ENCODE data around the gene METTL24. TPM values are rescaled to one million over a fixed set of nuclear protein-coding genes. Genes with fewer than 3 reads are reported as not detected.

The METTL24 gene
- total RNA-seq, 4 donors from 2014 or later = not detected

GRCh38 chr6:110221738-110222137 lies 136.4 kb downstream of the METTL24 start:
- intact Hi-C loops (cut with DNase I; ENCODE audit: low total_unique reads) = no loop called here

GRCh38 chr6:110217266-110217665 lies 140.9 kb downstream of the METTL24 start:
- TF ChIP-seq CTCF (IDR thresholded peaks at IDR 0.05 in 4 of 5, conservative IDR thresholded peaks at IDR 0.05 in 1 of 5) = no peak
- no peak for TF ChIP-seq POLR2A (IDR thresholded peaks at IDR 0.05)
- DNase-seq (no peak), ATAC-seq (no peak)
- in situ Hi-C loops (cut with MboI; ENCODE audit: low sequenced_read_pairs in 4 of 4) = no loop called here
- Histone ChIP-seq H3K27me3 (no peaks in the 10 kb centered on the region), H3K36me3 (peaks cover 2 to 98% of the 10 kb centered on the region in 2 donors), H3K9me3 (no peaks in the 10 kb centered on the region), H3K27ac (no peak overlapping the region), H3K4me3 (no peak overlapping the region), H3K4me1 (no peaks in the 10 kb centered on the region)
- intact Hi-C loops (cut with DNase I; ENCODE audit: low total_unique reads) = no loop called here

More at GRCh38 chr6:110221738-110222137, 136.4 kb downstream of the METTL24 start:
- no peak overlapping the region for H3K4me3 ChIP-seq
- H3K4me1 ChIP-seq = no peaks in the 10 kb centered on the region
- no peak for TF ChIP-seq CTCF (IDR thresholded peaks at IDR 0.05 in 4 of 5, conservative IDR thresholded peaks at IDR 0.05 in 1 of 5)
- H3K36me3 ChIP-seq = peaks cover 2 to 79% of the 10 kb centered on the region in 2 donors
- in situ Hi-C loops (cut with MboI; ENCODE audit: low sequenced_read_pairs in 4 of 4) = no loop called here
- H3K27me3 ChIP-seq = no peaks in the 10 kb centered on the region
- no peak for DNase-seq
- ATAC-seq = no peak
- no peak overlapping the region for H3K27ac ChIP-seq
- no peaks in the 10 kb centered on the region for H3K9me3 ChIP-seq

- ATAC-seq (no peak), DNase-seq (no peak)
- Histone ChIP-seq H3K4me1 (no peaks in the 10 kb centered on the region), H3K36me3 (peaks cover 5 to 98% of the 10 kb centered on the region in 2 donors), H3K27me3 (no peaks in the 10 kb centered on the region), H3K4me3 (no peak overlapping the region), H3K27ac (no peak overlapping the region), H3K9me3 (no peaks in the 10 kb centered on the region)
- in situ Hi-C loops (cut with MboI; ENCODE audit: low sequenced_read_pairs in 4 of 4) = no loop called here
- intact Hi-C loops (cut with DNase I; ENCODE audit: low total_unique reads) = no loop called here
- TF ChIP-seq CTCF (IDR thresholded peaks at IDR 0.05 in 4 of 5, conservative IDR thresholded peaks at IDR 0.05 in 1 of 5) = no peak
- no peak for TF ChIP-seq POLR2A (IDR thresholded peaks at IDR 0.05)
Measured at GRCh38 chr6:110216140-110216539, 142.0 kb downstream of the METTL24 start.

GRCh38 chr6:110214338-110214737 lies 143.8 kb downstream of the METTL24 start:
- Histone ChIP-seq H3K9me3 (no peaks in the 10 kb centered on the region), H3K27ac (no peak overlapping the region), H3K27me3 (no peaks in the 10 kb centered on the region), H3K4me1 (no peaks in the 10 kb centered on the region), H3K4me3 (no peak overlapping the region), H3K36me3 (peaks cover 5 to 88% of the 10 kb centered on the region in 2 donors)
- DNase-seq (no peak), ATAC-seq (no peak)
- in situ Hi-C loops (cut with MboI; ENCODE audit: low sequenced_read_pairs in 4 of 4) (no loop called here), intact Hi-C loops (cut with DNase I; ENCODE audit: low total_unique reads) (no loop called here)
- TF ChIP-seq POLR2A (IDR thresholded peaks at IDR 0.05) (no peak), CTCF (IDR thresholded peaks at IDR 0.05 in 4 of 5, conservative IDR thresholded peaks at IDR 0.05 in 1 of 5) (no peak)

GRCh38 chr6:110211753-110212152 lies 146.4 kb downstream of the METTL24 start:
- Histone ChIP-seq H3K9me3 (no peaks in the 10 kb centered on the region), H3K4me1 (no peaks in the 10 kb centered on the region), H3K27ac (no peak overlapping the region), H3K4me3 (no peak overlapping the region), H3K36me3 (peaks cover 5 to 74% of the 10 kb centered on the region in 2 donors), H3K27me3 (no peaks in the 10 kb centered on the region)
- no peak for ATAC-seq
- in situ Hi-C loops (cut with MboI; ENCODE audit: low sequenced_read_pairs in 4 of 4) (no loop called here), intact Hi-C loops (cut with DNase I; ENCODE audit: low total_unique reads) (no loop called here)
- DNase-seq = no peak
- TF ChIP-seq CTCF (IDR thresholded peaks at IDR 0.05 in 4 of 5, conservative IDR thresholded peaks at IDR 0.05 in 1 of 5) (no peak), POLR2A (IDR thresholded peaks at IDR 0.05) (no peak)
